GM20000 (cell line): ENCODE data around the gene EIF2D.
"Not testable (repeated sequence)": the region's sequence is repeated elsewhere in the genome, so short reads cannot be mapped to it uniquely, and the experiment has no call there.

Experiments
- DNase-seq: peaks from one replicate; pipeline ENCODE4 v3.0.0; 2012; ENCODE audit warnings: low spot score
- CTCF ChIP-seq: IDR thresholded peaks from 2 replicates; pipeline ENCODE4 v1.5.1; 2012; ENCODE audit warnings: mild to moderate bottlenecking, control low read depth; ENCODE audit errors: extremely low read depth, missing control alignments

EIF2D gene

GRCh38 chr1:206583707-206584648 is 28.3 kb downstream of the EIF2D start:
- peak; percentile 90 for TF ChIP-seq CTCF
- peak; percentile 76 for DNase-seq

GRCh38 chr1:206582971-206583706 is 29.1 kb downstream of the EIF2D start:
- DNase-seq: no peak
- no peak for TF ChIP-seq CTCF

GRCh38 chr1:206582537-206582936 is 29.7 kb downstream of the EIF2D start:
- DNase-seq: no peak
- TF ChIP-seq CTCF: no peak

GRCh38 chr1:206581571-206581981 is 30.7 kb downstream of the EIF2D start:
- TF ChIP-seq CTCF: no peak
- no peak for DNase-seq

- DNase-seq: not testable (repeated sequence)
Observed at GRCh38 chr1:206581114-206581497, 31.2 kb downstream of the EIF2D start.

GRCh38 chr1:206580438-206581113 is 31.7 kb downstream of the EIF2D start:
- TF ChIP-seq CTCF: no peak
- DNase-seq: no peak

- peak; percentile 82 for DNase-seq
- no peak for TF ChIP-seq CTCF
Observed at GRCh38 chr1:206579747-206580437, 32.4 kb downstream of the EIF2D start.
